Loucy (cell line): Measurements from ENCODE around the gene PCDHGC4.
A peak's percentile ranks its signal among the peaks of the same experiment; 100 is the strongest.

Experiments
- EZH2phosphoT487 ChIP-seq: fragments of 200-600 bp; IDR thresholded peaks from 2 replicates; pipeline ENCODE4 v1.6.1; 2018; ENCODE audit warnings: antibody characterized with exemption, mild to moderate bottlenecking, moderate library complexity, borderline replicate concordance
- TF ChIP-seq, protein P1 (sequence below): fragments of 200-600 bp; sonication (generic); conservative IDR thresholded peaks from 2 replicates; pipeline ENCODE4 v1.5.1; 2014; ENCODE audit warnings: mild to moderate bottlenecking, antibody characterized with exemption, low read length

GRCh38 chr5:141524604-141525597 lies 40.1 kb downstream of the PCDHGC4 start:
- TF ChIP-seq EZH2phosphoT487, result no peak
- TF ChIP-seq, protein P1, sequence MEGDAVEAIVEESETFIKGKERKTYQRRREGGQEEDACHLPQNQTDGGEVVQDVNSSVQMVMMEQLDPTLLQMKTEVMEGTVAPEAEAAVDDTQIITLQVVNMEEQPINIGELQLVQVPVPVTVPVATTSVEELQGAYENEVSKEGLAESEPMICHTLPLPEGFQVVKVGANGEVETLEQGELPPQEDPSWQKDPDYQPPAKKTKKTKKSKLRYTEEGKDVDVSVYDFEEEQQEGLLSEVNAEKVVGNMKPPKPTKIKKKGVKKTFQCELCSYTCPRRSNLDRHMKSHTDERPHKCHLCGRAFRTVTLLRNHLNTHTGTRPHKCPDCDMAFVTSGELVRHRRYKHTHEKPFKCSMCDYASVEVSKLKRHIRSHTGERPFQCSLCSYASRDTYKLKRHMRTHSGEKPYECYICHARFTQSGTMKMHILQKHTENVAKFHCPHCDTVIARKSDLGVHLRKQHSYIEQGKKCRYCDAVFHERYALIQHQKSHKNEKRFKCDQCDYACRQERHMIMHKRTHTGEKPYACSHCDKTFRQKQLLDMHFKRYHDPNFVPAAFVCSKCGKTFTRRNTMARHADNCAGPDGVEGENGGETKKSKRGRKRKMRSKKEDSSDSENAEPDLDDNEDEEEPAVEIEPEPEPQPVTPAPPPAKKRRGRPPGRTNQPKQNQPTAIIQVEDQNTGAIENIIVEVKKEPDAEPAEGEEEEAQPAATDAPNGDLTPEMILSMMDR, result peak; percentile 100
